VCaP (cell line): ENCODE data around the gene KCNT2.

Source experiments
- H3K27ac ChIP-seq: fragments of 450-650 bp; 2 replicates; pipeline ENCODE4 v1.5.1; 2017
- CTCF ChIP-seq: fragments of 450-650 bp; conservative IDR thresholded peaks from 2 replicates; pipeline ENCODE4 v1.5.1; 2017; ENCODE audit warnings: mild to moderate bottlenecking, moderate library complexity

The KCNT2 gene

GRCh38 chr1:196178083-196178635 lies 430.1 kb downstream of the KCNT2 start:
- no peak overlapping the region for H3K27ac ChIP-seq
- TF ChIP-seq CTCF: no peak
